GM21723 (cell line): ENCODE results near the gene SWAP70.
"Not testable (repeated sequence)": the region's sequence is repeated elsewhere in the genome, so short reads cannot be mapped to it uniquely, and the experiment has no call there.

Experiments used
- ATAC-seq: cut with Tn5 transposase; IDR thresholded peaks from one replicate; pipeline ENCODE4 v1.9.1; 2021; ENCODE audit warnings: mild to moderate bottlenecking, moderate library complexity; ENCODE audit not compliant: unreplicated experiment

The SWAP70 gene

GRCh38 chr11:9663699-9664275 lies at the start of gene SWAP70:
Gene SWAP70, plus strand, starts transcription at chr11:9664077. Its CDS starts 103 bp downstream, at chr11:9664180.
- peak; percentile 81 for ATAC-seq

DNA sequence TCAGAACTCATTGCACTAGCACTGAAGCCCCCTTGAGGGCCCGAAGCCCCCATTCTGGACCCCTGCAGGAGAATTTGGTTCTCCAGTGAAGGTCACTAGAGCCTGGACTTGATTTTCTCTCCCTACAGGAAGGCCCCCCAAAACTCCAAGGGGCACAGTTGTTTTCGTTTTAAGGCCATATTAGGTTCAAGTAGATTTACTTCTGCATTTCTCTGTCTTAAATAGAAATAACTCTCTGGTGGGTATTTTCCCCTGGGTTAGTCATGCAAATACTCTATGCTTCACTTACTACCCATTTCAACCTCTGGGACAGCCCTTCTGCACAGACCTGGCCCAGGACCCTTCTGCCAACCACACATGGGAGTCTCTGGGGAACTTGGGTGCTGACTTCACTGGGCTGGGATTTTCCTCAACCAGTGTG lies 48.8 kb upstream of the SWAP70 start:
- peak; percentile 59 for ATAC-seq

GRCh38 chr11:9616042-9616675 lies 47.7 kb upstream of the SWAP70 start:
- ATAC-seq, result no peak

DNA sequence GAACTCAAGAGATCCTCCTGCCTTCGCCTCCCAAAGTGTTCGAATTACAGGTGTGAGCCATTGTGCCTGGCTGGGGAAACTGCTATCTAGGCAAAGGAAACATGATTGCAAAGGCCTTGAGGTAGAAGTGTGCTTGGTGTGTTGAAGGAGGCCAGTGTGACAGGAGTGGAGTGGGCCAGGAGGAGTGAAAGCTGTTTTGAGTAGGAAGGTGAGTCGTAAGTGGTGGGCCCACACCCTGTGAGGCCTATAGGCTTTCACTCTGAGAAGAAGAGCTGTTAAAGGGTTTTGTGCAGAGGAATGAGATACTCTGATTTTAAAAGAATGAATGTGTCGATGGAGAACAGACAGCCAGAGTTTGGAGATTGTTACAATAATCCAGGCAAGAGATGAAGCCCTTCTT lies 47.0 kb upstream of the SWAP70 start:
- no peak for ATAC-seq

DNA sequence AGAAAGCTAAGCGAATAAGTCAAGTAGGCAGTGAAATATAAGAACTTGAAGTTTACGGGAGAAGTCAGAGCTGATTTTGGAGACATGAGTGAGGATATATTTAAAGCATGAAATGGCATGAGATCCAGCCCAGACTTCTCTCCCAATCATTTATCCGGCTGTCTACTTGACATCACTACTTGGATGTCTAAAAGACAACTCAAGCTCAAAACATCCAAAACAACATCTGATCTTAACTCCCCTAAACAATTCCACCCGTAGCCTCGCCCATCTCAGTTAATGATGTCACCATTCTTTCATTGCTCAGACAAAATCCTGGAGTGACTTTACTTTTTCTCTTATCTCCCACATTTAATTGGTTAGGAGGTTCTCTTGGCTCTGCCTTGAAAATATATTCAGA lies 45.9 kb upstream of the SWAP70 start:
- no peak for ATAC-seq

DNA sequence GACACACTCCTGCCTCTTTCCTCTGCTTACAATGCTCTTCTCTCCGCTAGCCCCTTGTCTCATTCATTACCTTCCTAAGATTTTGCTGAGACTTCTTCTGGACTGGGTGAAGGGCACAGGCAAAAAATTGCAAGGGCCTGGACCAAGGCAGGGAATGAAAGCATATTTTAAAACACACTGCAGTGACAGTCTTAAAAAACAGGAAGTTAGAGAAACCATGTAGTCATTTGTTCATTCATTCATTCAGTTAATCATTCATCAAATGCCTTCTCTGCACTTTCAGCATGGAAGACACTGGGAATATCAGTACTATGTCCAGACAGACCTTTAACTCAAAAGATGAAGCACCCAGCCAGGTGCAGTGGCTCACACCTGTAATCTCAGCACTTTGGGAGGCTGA lies 44.9 kb upstream of the SWAP70 start:
- no peak for ATAC-seq

- no peak for ATAC-seq
Measured at GRCh38 chr11:9619971-9620370, 43.9 kb upstream of the SWAP70 start.

GRCh38 chr11:9622353-9622752 lies 41.5 kb upstream of the SWAP70 start:
- not testable (repeated sequence) for ATAC-seq

- not testable (repeated sequence) for ATAC-seq
Measured at GRCh38 chr11:9623053-9623452, 40.8 kb upstream of the SWAP70 start.

DNA sequence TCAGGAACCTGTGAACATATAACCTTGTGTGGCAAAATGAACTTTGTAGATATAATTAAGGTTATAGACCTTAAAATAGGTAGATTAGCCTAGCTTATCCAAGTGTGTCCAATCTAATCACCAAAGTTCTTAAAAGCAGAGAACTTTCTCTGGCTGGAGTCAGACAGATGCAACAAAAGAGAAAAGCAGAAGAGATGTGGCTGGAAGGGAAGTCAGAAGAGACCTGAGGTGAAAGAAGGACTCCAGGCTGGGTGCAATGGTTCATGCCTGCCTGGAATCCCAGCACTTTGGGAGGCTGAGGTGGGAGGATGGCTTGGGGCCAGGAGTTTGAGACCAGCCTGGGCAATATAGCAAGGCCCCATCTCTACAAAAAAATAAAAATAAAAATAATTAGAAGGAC lies 39.4 kb upstream of the SWAP70 start:
- ATAC-seq, result no peak

GRCh38 chr11:9625162-9625561 lies 38.7 kb upstream of the SWAP70 start:
- ATAC-seq, result no peak

- no peak for ATAC-seq
Measured at GRCh38 chr11:9625728-9626127, 38.1 kb upstream of the SWAP70 start.

- peak; percentile 58 for ATAC-seq
Measured at GRCh38 chr11:9626496-9627394, 37.1 kb upstream of the SWAP70 start.

- no peak for ATAC-seq
Measured at GRCh38 chr11:9629064-9629463, 34.8 kb upstream of the SWAP70 start.

DNA sequence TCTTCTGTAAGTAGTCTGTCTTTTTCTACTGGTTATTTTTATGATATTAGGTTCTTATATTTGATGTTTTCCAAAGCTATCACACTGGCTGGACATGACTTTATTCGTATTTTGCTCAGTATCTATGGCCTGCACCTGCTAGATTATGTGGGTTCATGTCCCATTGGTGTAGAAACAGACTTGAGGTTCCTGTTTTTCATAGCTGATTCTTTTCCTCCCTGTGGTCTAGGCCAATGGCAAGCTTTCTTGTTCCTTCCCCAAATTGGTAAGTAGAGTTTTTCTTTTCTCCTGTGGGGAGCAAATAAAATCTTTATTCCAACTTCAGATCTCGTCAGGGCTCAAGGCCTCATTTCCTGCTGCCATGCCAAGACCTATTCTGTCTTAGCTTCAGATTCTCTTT lies 30.2 kb upstream of the SWAP70 start:
- no peak for ATAC-seq

- no peak for ATAC-seq
Measured at GRCh38 chr11:9636691-9637090, 27.2 kb upstream of the SWAP70 start.

DNA sequence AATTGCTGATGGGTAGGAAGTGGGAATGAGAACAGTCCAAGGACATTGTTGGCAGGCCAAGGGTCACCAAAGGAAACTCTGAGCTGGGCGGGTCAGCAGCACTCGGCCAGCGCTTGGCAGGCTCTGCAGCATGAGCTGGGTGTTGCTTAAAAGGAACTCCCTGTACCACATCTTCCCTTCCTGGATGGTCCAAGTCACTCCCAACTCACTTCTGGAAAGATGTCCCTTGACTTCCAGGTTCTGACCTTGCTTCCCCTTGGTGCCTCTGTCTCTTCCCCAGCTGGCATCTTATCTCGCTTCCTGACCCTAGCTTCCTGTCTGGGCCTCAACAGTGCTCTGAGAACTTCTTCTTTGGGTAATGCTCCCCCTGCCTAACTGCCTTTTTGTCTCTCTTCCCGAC lies 24.8 kb upstream of the SWAP70 start:
- no peak for ATAC-seq

DNA sequence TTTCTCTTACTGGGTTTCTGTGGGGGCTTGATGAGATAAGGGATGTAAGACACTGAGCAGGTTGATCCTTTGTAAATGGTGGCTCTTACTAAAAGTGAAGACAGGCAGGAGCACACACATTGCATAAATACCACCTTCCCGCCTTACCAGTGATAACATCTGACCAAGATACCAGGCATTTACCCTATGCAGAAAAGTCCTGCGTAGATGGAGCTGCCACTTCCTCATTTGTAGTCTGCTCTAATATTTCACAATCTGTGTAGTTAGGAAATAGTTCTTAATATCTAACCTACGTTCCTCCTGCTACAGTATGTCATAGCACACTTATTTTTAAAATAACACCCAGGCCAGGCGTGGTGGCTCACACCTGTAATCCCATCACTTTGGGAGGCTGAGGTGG lies 23.9 kb upstream of the SWAP70 start:
- ATAC-seq, result no peak

GRCh38 chr11:9642894-9643293 lies 21.0 kb upstream of the SWAP70 start:
- no peak for ATAC-seq

- ATAC-seq, result peak; percentile 55
Measured at GRCh38 chr11:9643751-9644150, 20.1 kb upstream of the SWAP70 start.

DNA sequence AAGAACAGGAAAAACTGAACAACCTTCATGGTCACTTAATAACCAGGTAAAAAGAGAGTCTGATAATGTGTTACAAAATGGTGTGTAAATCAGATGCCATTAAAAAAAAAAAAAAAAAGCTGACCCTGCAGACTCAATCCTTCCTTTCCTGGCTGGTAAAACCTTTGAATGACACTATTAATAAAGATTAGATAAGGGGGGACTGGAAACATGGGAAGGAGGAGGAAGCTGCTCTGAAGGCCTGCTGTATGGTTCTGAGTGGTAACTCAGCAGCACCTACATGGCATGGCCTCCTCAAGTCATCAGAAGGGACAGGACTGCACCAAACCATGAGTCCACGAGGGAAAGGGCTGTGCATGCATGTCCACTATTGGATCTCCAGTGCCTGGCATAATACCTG lies 18.0 kb upstream of the SWAP70 start:
- ATAC-seq, result no peak

DNA sequence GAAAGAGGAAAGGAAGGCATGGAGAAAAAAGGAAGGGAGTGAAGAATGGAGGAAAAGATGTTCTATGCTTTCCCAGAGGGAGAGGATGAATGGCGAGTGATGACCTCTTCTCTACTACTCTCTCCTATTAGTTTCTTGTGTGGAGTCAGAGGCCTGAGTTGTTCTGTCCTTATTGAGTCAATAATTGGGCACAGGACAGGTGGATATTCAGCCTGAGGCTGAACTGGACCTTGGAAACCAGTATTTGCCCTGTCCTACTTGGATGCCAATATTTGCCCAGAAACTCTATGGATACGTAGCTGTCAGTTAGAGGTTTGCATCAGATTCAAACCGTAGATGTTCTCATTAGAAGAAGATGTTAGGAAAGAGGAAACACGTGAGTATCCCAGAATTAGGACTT lies 17.6 kb upstream of the SWAP70 start:
- no peak for ATAC-seq
